ENCODE measurements around the gene SLC6A5. TPM values are rescaled to one million over a fixed set of nuclear protein-coding genes. Genes with fewer than 3 reads are reported as not detected.

The SLC6A5 gene
- total RNA-seq, 1 donor from 2014 or later, result not detected

- no peaks in the 10 kb centered on the region for H3K9me3 ChIP-seq
- DNase-seq (ENCODE audit: low spot score in 2 of 2), result no peak
- H3K4me1 ChIP-seq, result no peaks in the 10 kb centered on the region
- no peaks in the 10 kb centered on the region for H3K27me3 ChIP-seq
- no peaks in the 10 kb centered on the region for H3K36me3 ChIP-seq
- H3K27ac ChIP-seq, result no peak overlapping the region
- intact Hi-C loops (cut with DNase I), result loop anchor here (5.0 kb wide), 1 partner anchor 224 kb away; the partner anchor contains the start of gene PRMT3
- TF ChIP-seq CTCF (IDR thresholded peaks at IDR 0.05), result no peak
- no peak overlapping the region for H3K4me3 ChIP-seq
Observed at GRCh38 chr11:20611445-20611844, 12.0 kb downstream of the SLC6A5 start.

- TF ChIP-seq CTCF (IDR thresholded peaks at IDR 0.05), result no peak
- intact Hi-C loops (cut with DNase I), result loop anchor here (5.0 kb wide), 1 partner anchor 225 kb away; the partner anchor contains the start of gene PRMT3
- no peak for DNase-seq (ENCODE audit: low spot score in 2 of 2)
- Histone ChIP-seq H3K36me3 (no peaks in the 10 kb centered on the region), H3K9me3 (no peaks in the 10 kb centered on the region), H3K27me3 (no peaks in the 10 kb centered on the region), H3K4me1 (no peaks in the 10 kb centered on the region), H3K4me3 (no peak overlapping the region), H3K27ac (no peak overlapping the region)
Observed at GRCh38 chr11:20611892-20612291, 12.5 kb downstream of the SLC6A5 start.

GRCh38 chr11:20612416-20612815, 13.0 kb downstream of the SLC6A5 start:
- Histone ChIP-seq H3K4me3 (no peak overlapping the region), H3K9me3 (no peaks in the 10 kb centered on the region), H3K27me3 (no peaks in the 10 kb centered on the region), H3K4me1 (no peaks in the 10 kb centered on the region), H3K36me3 (no peaks in the 10 kb centered on the region), H3K27ac (no peak overlapping the region)
- TF ChIP-seq CTCF (IDR thresholded peaks at IDR 0.05), result no peak
- DNase-seq (ENCODE audit: low spot score in 2 of 2), result no peak
- intact Hi-C loops (cut with DNase I), result loop anchor here (5.0 kb wide), 1 partner anchor 225 kb away; the partner anchor contains the start of gene PRMT3

- no peaks in the 10 kb centered on the region for H3K36me3 ChIP-seq
Observed at GRCh38 chr11:20616920-20617319, 17.5 kb downstream of the SLC6A5 start.

GRCh38 chr11:20617346-20618005, 18.1 kb downstream of the SLC6A5 start:
- H3K9me3 ChIP-seq, result no peaks in the 10 kb centered on the region
- no peak overlapping the region for H3K4me3 ChIP-seq
- no peaks in the 10 kb centered on the region for H3K36me3 ChIP-seq
- DNase-seq (ENCODE audit: low spot score in 2 of 2), result no peak
- H3K27me3 ChIP-seq, result no peaks in the 10 kb centered on the region
- TF ChIP-seq CTCF (IDR thresholded peaks at IDR 0.05), result no peak
- intact Hi-C loops (cut with DNase I), result no loop called here
- no peaks in the 10 kb centered on the region for H3K4me1 ChIP-seq
- no peak overlapping the region for H3K27ac ChIP-seq

More at GRCh38 chr11:20616920-20617319, 17.5 kb downstream of the SLC6A5 start:
- no peaks in the 10 kb centered on the region for H3K27me3 ChIP-seq
- TF ChIP-seq CTCF (IDR thresholded peaks at IDR 0.05), result no peak
- intact Hi-C loops (cut with DNase I), result no loop called here
- no peaks in the 10 kb centered on the region for H3K9me3 ChIP-seq
- no peaks in the 10 kb centered on the region for H3K4me1 ChIP-seq
- no peak overlapping the region for H3K27ac ChIP-seq
- DNase-seq (ENCODE audit: low spot score in 2 of 2), result no peak
- no peak overlapping the region for H3K4me3 ChIP-seq
